GM18526 (cell line): ENCODE data around the gene MAGEB2.

Source experiments
- POLR2A ChIP-seq: IDR thresholded peaks from 3 replicates; pipeline ENCODE4 v1.6.1; 2011; ENCODE audit not compliant: insufficient read length; ENCODE audit errors: extremely low read depth

The MAGEB2 gene

GRCh38 chrX:30261012-30261411 lies 45.6 kb downstream of the MAGEB2 start:
- no peak for TF ChIP-seq POLR2A

GRCh38 chrX:30262763-30263162 lies 47.4 kb downstream of the MAGEB2 start:
- no peak for TF ChIP-seq POLR2A
